Body of pancreas (tissue), 4 donors: Measurements from ENCODE around the gene VCAM1. TPM values are rescaled to one million over a fixed set of nuclear protein-coding genes. Genes with fewer than 3 reads are reported as not detected.

ENCODE experiments used
- ATAC-seq: fragments of 150-250 bp; one replicate; pipeline ENCODE4 v1.9.1; 2016
- DNase-seq, 4 donors: peaks; one replicate each; pipeline ENCODE4 v3.0.0-alpha.2; 2019
- H3K27ac ChIP-seq, 4 donors: fragments of 200-600 bp; sonication (generic); 1 replicate in 3 of 4; 2 replicates in 1 of 4; pipeline versions ENCODE4 v1.5.1 to v1.6.1; 2016 to 2019; ENCODE audit warnings: mild to moderate bottlenecking in 1 of 4, mixed read lengths in 1 of 4, moderate library complexity in 1 of 4
- H3K27me3 ChIP-seq, 2 donors: fragments of 200-600 bp; sonication (generic); one replicate each; pipeline ENCODE4 v1.6.0; 2016; ENCODE audit warnings: mild to moderate bottlenecking in 1 of 2
- H3K36me3 ChIP-seq, 2 donors: fragments of 200-600 bp; sonication (generic); replicated peaks in 1 of 2; 2 replicates each; pipeline ENCODE4 v1.5.1; 2016; ENCODE audit warnings: low read depth in 2 of 2; ENCODE audit not compliant: insufficient read depth in 1 of 2
- H3K4me1 ChIP-seq: fragments of 200-600 bp; sonication (generic); one replicate; pipeline ENCODE4 v1.6.0; 2016
- H3K4me3 ChIP-seq, 2 donors: fragments of 200-600 bp; sonication (generic); 1 replicate in 1 of 2; 2 replicates in 1 of 2; pipeline ENCODE4 v1.5.1; 2016 to 2019
- H3K9me3 ChIP-seq, 3 donors: fragments of 200-600 bp; sonication (generic); 1 replicate in 2 of 3; 2 replicates in 1 of 3; pipeline ENCODE4 v1.5.1; 2016
- POLR2A ChIP-seq, 3 donors: fragments of 450-650 bp; IDR thresholded peaks; one replicate each; pipeline ENCODE4 v1.6.1; 2016; ENCODE audit warnings: antibody characterized with exemption in 3 of 3, mild to moderate bottlenecking in 2 of 3
- whole genome bisulfite sequencing, 2 donors: methylation state at CpG; one replicate each; pipeline ENCODE4 v1.1.5; 2017; 5-methylcytosine and 5-hydroxymethylcytosine counted together
- intact Hi-C: fragments of 100-400 bp; cut with DNase I; formaldehyde crosslinking; loops from one replicate; pipeline ENCODE4 v1.15.1; 2023
- total RNA-seq, 2 donors: library from RNA; depleted of rRNA; stranded (reverse); fragments of >200 nt; gene quantifications; one replicate each; pipeline ENCODE4 v1.1.0, GENCODE V29; 2016
- TF ChIP-seq, protein P1 (sequence below), 7 experiments: fragments of 450-650 bp in 4 of 7; fragments of 200-600 bp in 3 of 7; sonication (generic) in 3 of 7; IDR thresholded peaks; one replicate each; pipeline ENCODE4 v1.5.1; 2016 to 2019; ENCODE audit warnings: antibody characterized with exemption in 7 of 7

Gene VCAM1
- total RNA-seq, 2 donors from 2014 or later, result 9.6 to 22.4 TPM

DNA sequence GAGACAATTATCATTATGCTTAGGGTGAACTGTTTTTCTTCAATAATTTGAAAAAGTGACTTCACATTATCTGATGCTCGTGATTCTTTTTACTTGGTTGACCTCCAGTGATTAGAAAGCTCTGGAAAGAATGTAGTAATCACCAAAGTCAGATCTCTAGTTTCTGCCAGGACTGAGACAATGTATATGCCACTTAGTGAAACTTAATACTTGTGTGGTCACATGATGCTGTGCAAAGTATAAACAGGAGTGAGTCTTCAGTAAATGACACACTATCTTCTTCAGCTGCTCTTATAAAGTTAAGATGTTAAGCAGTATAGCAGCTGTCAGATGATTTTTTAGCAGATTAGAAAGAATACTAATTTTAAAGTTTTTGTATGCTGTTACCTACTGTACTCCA lies 17.2 kb downstream of the VCAM1 start:
- TF ChIP-seq, protein P1, sequence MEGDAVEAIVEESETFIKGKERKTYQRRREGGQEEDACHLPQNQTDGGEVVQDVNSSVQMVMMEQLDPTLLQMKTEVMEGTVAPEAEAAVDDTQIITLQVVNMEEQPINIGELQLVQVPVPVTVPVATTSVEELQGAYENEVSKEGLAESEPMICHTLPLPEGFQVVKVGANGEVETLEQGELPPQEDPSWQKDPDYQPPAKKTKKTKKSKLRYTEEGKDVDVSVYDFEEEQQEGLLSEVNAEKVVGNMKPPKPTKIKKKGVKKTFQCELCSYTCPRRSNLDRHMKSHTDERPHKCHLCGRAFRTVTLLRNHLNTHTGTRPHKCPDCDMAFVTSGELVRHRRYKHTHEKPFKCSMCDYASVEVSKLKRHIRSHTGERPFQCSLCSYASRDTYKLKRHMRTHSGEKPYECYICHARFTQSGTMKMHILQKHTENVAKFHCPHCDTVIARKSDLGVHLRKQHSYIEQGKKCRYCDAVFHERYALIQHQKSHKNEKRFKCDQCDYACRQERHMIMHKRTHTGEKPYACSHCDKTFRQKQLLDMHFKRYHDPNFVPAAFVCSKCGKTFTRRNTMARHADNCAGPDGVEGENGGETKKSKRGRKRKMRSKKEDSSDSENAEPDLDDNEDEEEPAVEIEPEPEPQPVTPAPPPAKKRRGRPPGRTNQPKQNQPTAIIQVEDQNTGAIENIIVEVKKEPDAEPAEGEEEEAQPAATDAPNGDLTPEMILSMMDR (IDR thresholded peaks at IDR 0.05), result no peak
- TF ChIP-seq POLR2A (IDR thresholded peaks at IDR 0.05), result no peak
- no peak for ATAC-seq
- 15 to 17% methylated on average over 1 of the region's 1 CpG for WGBS, 2 donors
- H3K27me3 ChIP-seq, result no peaks in the 10 kb centered on the region
- H3K4me1 ChIP-seq, result peaks cover 18% of the 10 kb centered on the region
- no peaks in the 10 kb centered on the region for H3K9me3 ChIP-seq
- no peak for DNase-seq
- H3K27ac ChIP-seq, result peak overlapping the region in 1 of 4 donors; percentile 28
- H3K36me3 ChIP-seq, result no peaks in the 10 kb centered on the region
- H3K4me3 ChIP-seq, result no peak overlapping the region
- intact Hi-C loops, result no loop called here

DNA sequence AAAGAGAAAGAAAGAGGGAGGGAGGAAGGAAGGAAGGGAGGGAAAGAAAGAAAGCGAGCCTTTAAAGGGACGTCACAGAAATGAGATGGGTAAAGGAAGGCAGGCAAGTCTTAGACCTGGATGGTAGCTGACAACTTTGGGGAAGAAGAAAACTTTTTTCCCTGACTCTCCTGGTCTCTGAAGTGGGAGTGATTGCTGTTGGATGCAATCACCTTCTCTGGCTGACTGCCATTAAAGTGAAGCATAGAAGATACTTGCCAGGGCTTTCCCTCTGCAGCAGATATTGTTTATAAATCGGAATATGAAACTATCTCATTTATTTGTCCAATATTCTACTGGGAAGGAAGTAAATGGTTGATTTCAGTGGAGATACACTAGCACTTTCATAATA lies 27.0 kb downstream of the VCAM1 start:
- Histone ChIP-seq H3K27me3 (peaks cover 0 to 4% of the 10 kb centered on the region in 2 donors), H3K4me1 (no peaks in the 10 kb centered on the region), H3K36me3 (no peaks in the 10 kb centered on the region), H3K27ac (no peak overlapping the region), H3K4me3 (no peak overlapping the region), H3K9me3 (no peaks in the 10 kb centered on the region)
- WGBS, 2 donors, result 57 to 58% methylated on average over 3 of the region's 3 CpGs
- ATAC-seq (no peak), DNase-seq (no peak)
- TF ChIP-seq, protein P1 (IDR thresholded peaks at IDR 0.05), result no peak
- no peak for TF ChIP-seq POLR2A (IDR thresholded peaks at IDR 0.05)
- intact Hi-C loops, result no loop called here

DNA sequence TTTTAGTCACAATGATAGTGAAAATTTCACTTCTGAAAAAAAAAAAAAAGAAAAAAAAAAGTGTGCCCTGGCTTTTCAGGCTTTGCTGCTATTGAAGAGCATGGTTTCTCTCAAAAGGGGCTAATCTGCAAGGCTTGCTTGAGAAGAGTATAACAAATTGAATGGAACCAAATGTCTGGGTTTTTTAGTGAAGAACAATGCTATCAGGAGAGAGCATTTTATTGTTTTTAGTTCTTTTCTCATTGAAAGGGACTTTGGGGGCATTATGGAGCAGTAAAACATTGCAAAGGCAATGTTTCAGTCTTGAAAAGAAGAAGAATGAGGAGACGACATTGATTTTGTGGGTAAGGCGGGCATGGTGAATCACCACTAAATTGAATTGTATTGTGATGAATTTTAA lies 28.2 kb downstream of the VCAM1 start:
- no peak for ATAC-seq
- intact Hi-C loops, result no loop called here
- H3K27me3 ChIP-seq, result peaks cover 0 to 4% of the 10 kb centered on the region in 2 donors

DNA sequence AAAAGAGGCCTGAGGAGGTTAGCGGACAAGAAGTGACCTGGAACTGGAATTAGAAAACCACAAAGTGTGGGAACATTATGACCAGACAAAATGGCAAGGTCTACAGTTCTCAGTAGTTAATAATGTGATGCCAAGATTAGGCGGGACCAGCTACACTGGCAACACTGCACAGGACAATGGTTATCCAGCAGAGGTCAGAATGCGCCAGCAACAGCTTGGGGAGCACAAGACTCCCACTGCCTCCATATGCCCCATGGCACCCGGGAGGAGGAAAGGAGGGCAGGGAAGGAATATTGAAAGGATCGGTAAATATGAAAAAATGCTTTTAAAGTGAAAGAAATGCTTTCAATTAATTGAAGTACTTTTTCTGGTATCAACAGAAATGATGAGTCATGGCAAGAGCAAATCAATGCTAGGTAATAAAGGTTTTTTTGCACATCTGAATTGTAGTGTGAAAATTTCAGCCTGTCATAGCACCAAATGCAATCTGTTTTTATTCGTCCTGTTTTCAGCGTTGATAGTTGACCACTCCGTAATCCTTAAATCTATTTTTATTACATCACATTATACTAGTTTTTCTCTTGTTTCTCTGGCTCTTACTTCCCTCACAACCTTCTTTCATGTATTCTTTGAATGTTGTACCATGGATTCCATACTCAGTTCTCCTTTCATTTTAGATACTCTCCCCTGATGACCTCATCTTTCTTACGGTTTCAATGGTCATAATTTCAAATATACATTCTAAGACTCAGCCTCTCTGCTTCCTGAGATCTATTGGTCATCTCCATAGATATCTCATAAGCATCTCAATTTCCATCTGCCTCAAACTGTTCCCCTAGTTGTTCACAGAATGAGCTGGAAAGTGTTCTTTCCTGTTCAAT lies 30.7 kb downstream of the VCAM1 start:
- intact Hi-C loops, result no loop called here
- ATAC-seq (no peak), DNase-seq (no peak)
- 78 to 82% methylated on average over 9 of the region's 9 CpGs for WGBS, 2 donors
- Histone ChIP-seq H3K36me3 (no peaks in the 10 kb centered on the region), H3K4me3 (no peak overlapping the region), H3K9me3 (no peaks in the 10 kb centered on the region), H3K27me3 (no peaks in the 10 kb centered on the region), H3K27ac (no peak overlapping the region), H3K4me1 (no peaks in the 10 kb centered on the region)
- TF ChIP-seq, protein P1 (IDR thresholded peaks at IDR 0.05), result no peak
- TF ChIP-seq POLR2A (IDR thresholded peaks at IDR 0.05), result no peak

More for the DNA sequence above, 28.2 kb downstream of the VCAM1 start:
- no peak for DNase-seq
- TF ChIP-seq, protein P1 (IDR thresholded peaks at IDR 0.05), result no peak
- no peak for TF ChIP-seq POLR2A (IDR thresholded peaks at IDR 0.05)
- no peaks in the 10 kb centered on the region for H3K36me3 ChIP-seq
- H3K27ac ChIP-seq, result no peak overlapping the region
- no peaks in the 10 kb centered on the region for H3K9me3 ChIP-seq
- H3K4me3 ChIP-seq, result no peak overlapping the region
- no peaks in the 10 kb centered on the region for H3K4me1 ChIP-seq
- 75 to 82% methylated on average over 2 of the region's 2 CpGs for WGBS, 2 donors

DNA sequence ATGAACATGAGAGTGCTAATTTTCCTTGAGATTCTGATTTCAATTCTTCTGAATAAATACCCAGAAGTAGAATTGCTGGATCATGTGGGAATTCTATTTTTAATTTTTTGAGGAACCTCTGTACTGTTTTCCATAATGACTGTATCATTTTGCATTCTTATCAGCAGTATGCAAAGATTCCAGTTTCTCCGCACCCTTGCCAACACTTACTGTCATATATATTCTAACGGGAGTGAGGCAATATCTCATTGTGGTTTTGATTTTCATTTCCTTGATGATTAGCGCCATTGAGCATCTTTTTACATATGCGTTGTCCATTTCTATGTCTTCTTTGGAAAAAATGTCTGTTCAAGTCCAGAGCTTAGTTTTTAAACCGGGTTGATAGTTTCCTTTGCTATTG lies 33.2 kb downstream of the VCAM1 start:
- Histone ChIP-seq H3K27ac (no peak overlapping the region), H3K4me1 (no peaks in the 10 kb centered on the region), H3K27me3 (no peaks in the 10 kb centered on the region), H3K9me3 (no peaks in the 10 kb centered on the region), H3K4me3 (no peak overlapping the region), H3K36me3 (no peaks in the 10 kb centered on the region)
- no peak for TF ChIP-seq POLR2A (IDR thresholded peaks at IDR 0.05)
- TF ChIP-seq, protein P1 (IDR thresholded peaks at IDR 0.05), result no peak
- intact Hi-C loops, result no loop called here
- DNase-seq, result no peak
- ATAC-seq, result no peak
- 67 to 70% methylated on average over 5 of the region's 5 CpGs for WGBS, 2 donors
